Stomach (tissue), 9 donors: Measurements from ENCODE around the gene CCNK. TPM values are rescaled to one million over a fixed set of nuclear protein-coding genes. Genes with fewer than 3 reads are reported as not detected.

Experiments used
- DNase-seq, 2 donors: peaks; one replicate each; pipeline versions ENCODE4 v3.0.0 to v3.0.0-alpha.2; 2013 to 2019
- H3K27ac ChIP-seq, 5 donors: fragments of 200-600 bp in 4 of 5; sonication (generic) in 4 of 5; one replicate each; pipeline ENCODE4 v1.5.1; 2013 to 2019; ENCODE audit warnings: mild to moderate bottlenecking in 1 of 5, moderate library complexity in 1 of 5
- H3K27me3 ChIP-seq, 3 donors: fragments of 200-600 bp; sonication (generic); one replicate each; pipeline ENCODE4 v1.5.1; 2017 to 2019; ENCODE audit warnings: mixed run types in 1 of 3
- H3K36me3 ChIP-seq, 4 donors: fragments of 200-600 bp; sonication (generic); 1 replicate in 3 of 4; 2 replicates in 1 of 4; pipeline ENCODE4 v1.5.1; 2016 to 2019
- H3K4me1 ChIP-seq, 4 donors: fragments of 200-600 bp; sonication (generic); one replicate each; pipeline ENCODE4 v1.5.1; 2016 to 2019
- H3K4me3 ChIP-seq, 4 donors: fragments of 200-600 bp; sonication (generic) in 3 of 4; one replicate each; pipeline ENCODE4 v1.5.1; 2016 to 2019; ENCODE audit warnings: mild to moderate bottlenecking in 1 of 4
- H3K9me3 ChIP-seq, 4 donors: fragments of 200-600 bp; sonication (generic); one replicate each; pipeline ENCODE4 v1.5.1; 2016 to 2019
- CTCF ChIP-seq, 7 experiments: fragments of 450-650 bp in 4 of 7; fragments of 200-600 bp in 3 of 7; sonication (generic) in 3 of 7; IDR thresholded peaks; one replicate each; pipeline ENCODE4 v1.5.1; 2016 to 2019; ENCODE audit warnings: antibody characterized with exemption in 7 of 7, control low read depth in 2 of 7, mild to moderate bottlenecking in 1 of 7
- EP300 ChIP-seq: sonication (generic); formaldehyde crosslinking; IDR thresholded peaks from one replicate; pipeline ENCODE4 v1.6.1; 2017; ENCODE audit warnings: antibody characterized with exemption
- POLR2A ChIP-seq, 4 donors: fragments of 450-650 bp; IDR thresholded peaks; one replicate each; pipeline ENCODE4 v1.6.1; 2016; ENCODE audit warnings: antibody characterized with exemption in 4 of 4, control low read depth in 2 of 4, mild to moderate bottlenecking in 1 of 4, moderate library complexity in 1 of 4
- POLR2AphosphoS5 ChIP-seq, 3 donors: sonication (generic); formaldehyde crosslinking; IDR thresholded peaks; one replicate each; pipeline ENCODE4 v1.6.1; 2016; ENCODE audit warnings: antibody characterized with exemption in 3 of 3
- WGBS, 5 donors: extraction: QIAGEN DNeasy Blood & Tissue Kit in 3 of 5; methylation state at CpG; one replicate each; pipeline versions ENCODE4 v1.1.5 to v1.1.7; 2013 to 2018; 5-methylcytosine and 5-hydroxymethylcytosine counted together
- intact Hi-C: fragments of 100-400 bp; cut with DNase I; formaldehyde crosslinking; loops from one replicate; pipeline ENCODE4 v1.15.1; 2023; ENCODE audit warnings: low total_unique reads
- polyA plus RNA-seq, 3 donors: library from polyadenylated mRNA; stranded (reverse); fragments of 200-250 nt; gene quantifications; one replicate each; pipeline ENCODE4 v1.2.3, GENCODE V29; 2013
- total RNA-seq, 5 donors: library from RNA; depleted of rRNA; stranded (reverse); fragments of >200 nt; gene quantifications; one replicate each; pipeline versions ENCODE4 v1.1.0 to v1.2.3, GENCODE V29; 2014 to 2016
- donor health status: healthy with polysubstance abuse.
- donor health status: Bipolar disorder and iron deficiency.
- donor health status: healthy.

The CCNK gene
- total and polyA plus RNA-seq, 8 donors = 2.3 to 48.3 (median 11.4) TPM

- no peak for TF ChIP-seq POLR2AphosphoS5 (IDR thresholded peaks at IDR 0.05)
- no peak for TF ChIP-seq CTCF (IDR thresholded peaks at IDR 0.05)
- TF ChIP-seq POLR2A (IDR thresholded peaks at IDR 0.05) = no peak
- TF ChIP-seq EP300 = no peak
- WGBS, 5 donors = 83 to 93% (median 89%) methylated on average over 3 of the region's 3 CpGs
- H3K9me3 ChIP-seq = no peaks in the 10 kb centered on the region
- no peaks in the 10 kb centered on the region for H3K27me3 ChIP-seq
- intact Hi-C loops = no loop called here
- no peaks in the 10 kb centered on the region for H3K4me1 ChIP-seq
- H3K27ac ChIP-seq = no peak overlapping the region
- H3K4me3 ChIP-seq = no peak overlapping the region
- peaks cover 54 to 100% (median 99%) of the 10 kb centered on the region in 4 donors for H3K36me3 ChIP-seq
- DNase-seq = no peak
Observed at GRCh38 chr14:99497894-99498293, 16.7 kb downstream of the CCNK start.

GRCh38 chr14:99502989-99503421 is 21.8 kb downstream of the CCNK start:
- intact Hi-C loops = no loop called here
- H3K4me3 ChIP-seq = no peak overlapping the region
- H3K4me1 ChIP-seq = peaks cover 0 to 1% (median 0%) of the 10 kb centered on the region in 4 donors
- H3K36me3 ChIP-seq = peaks cover 72 to 100% (median 99%) of the 10 kb centered on the region in 4 donors
- no peak for DNase-seq
- H3K27me3 ChIP-seq = no peaks in the 10 kb centered on the region
- TF ChIP-seq CTCF (IDR thresholded peaks at IDR 0.05) (no peak), EP300 (no peak)
- 75 to 88% (median 84%) methylated on average over 14 of the region's 14 CpGs for WGBS, 5 donors
- no peaks in the 10 kb centered on the region for H3K9me3 ChIP-seq
- H3K27ac ChIP-seq = no peak overlapping the region

GRCh38 chr14:99503848-99504453 is 22.7 kb downstream of the CCNK start:
- Histone ChIP-seq H3K27ac (no peak overlapping the region), H3K4me1 (peaks cover 0 to 11% (median 8%) of the 10 kb centered on the region in 4 donors), H3K27me3 (no peaks in the 10 kb centered on the region), H3K9me3 (no peaks in the 10 kb centered on the region), H3K4me3 (no peak overlapping the region), H3K36me3 (peaks cover 78 to 100% (median 99%) of the 10 kb centered on the region in 4 donors)
- TF ChIP-seq CTCF (IDR thresholded peaks at IDR 0.05) (no peak), POLR2AphosphoS5 (IDR thresholded peaks at IDR 0.05) (no peak)
- 79 to 91% (median 85%) methylated on average over 4 of the region's 4 CpGs for WGBS, 5 donors
- no peak for DNase-seq
- intact Hi-C loops = no loop called here

GRCh38 chr14:99505089-99505488 is 23.9 kb downstream of the CCNK start:
- WGBS, 5 donors = 84 to 94% (median 87%) methylated on average over 5 of the region's 5 CpGs
- TF ChIP-seq POLR2A (IDR thresholded peaks at IDR 0.05) (no peak), POLR2AphosphoS5 (IDR thresholded peaks at IDR 0.05) (no peak), EP300 (no peak), CTCF (IDR thresholded peaks at IDR 0.05) (no peak)
- H3K36me3 ChIP-seq = peaks cover 86 to 100% (median 100%) of the 10 kb centered on the region in 4 donors
- no peaks in the 10 kb centered on the region for H3K9me3 ChIP-seq
- intact Hi-C loops = no loop called here
- H3K4me1 ChIP-seq = peaks cover 0 to 15% (median 11%) of the 10 kb centered on the region in 4 donors
- H3K27ac ChIP-seq = no peak overlapping the region
- H3K27me3 ChIP-seq = no peaks in the 10 kb centered on the region
- H3K4me3 ChIP-seq = no peak overlapping the region
- DNase-seq = no peak
